Mesendoderm (in vitro differentiated cells): ENCODE results near the gene MLST8.

Experiments used
- DNase-seq: peaks from one replicate; pipeline ENCODE4 v3.0.0; 2013
- H2AK5ac ChIP-seq: 2 replicates; pipeline ENCODE4 v1.6.1; 2013; ENCODE audit warnings: low read length, inconsistent platforms
- H2BK120ac ChIP-seq: 2 replicates; pipeline ENCODE4 v1.6.1; 2013; ENCODE audit warnings: low read depth, mild to moderate bottlenecking, low read length, moderate library complexity, mixed read lengths
- H2BK15ac ChIP-seq: replicated peaks from 2 replicates; pipeline ENCODE4 v1.6.1; 2013; ENCODE audit warnings: low read depth, mild to moderate bottlenecking, moderate library complexity
- H2BK5ac ChIP-seq: 2 replicates; pipeline ENCODE4 v1.6.1; 2013; ENCODE audit warnings: low read length, inconsistent platforms
- H3K18ac ChIP-seq: 2 replicates; pipeline ENCODE4 v1.6.1; 2013; ENCODE audit warnings: mild to moderate bottlenecking, low read length, mixed read lengths
- H3K23ac ChIP-seq: one replicate; pipeline ENCODE4 v1.6.1; 2013; ENCODE audit warnings: low read length
- H3K27ac ChIP-seq: 2 replicates; pipeline ENCODE4 v1.5.1; 2013; ENCODE audit warnings: low read depth, mild to moderate bottlenecking, inconsistent platforms, low read length, moderate library complexity
- H3K27me3 ChIP-seq: 2 replicates; pipeline ENCODE4 v1.6.1; 2013; ENCODE audit warnings: low read length, control low read depth, mild to moderate bottlenecking, inconsistent platforms; ENCODE audit not compliant: insufficient read depth, poor library complexity
- H3K36me3 ChIP-seq: 2 replicates; pipeline ENCODE4 v1.6.1; 2013; ENCODE audit warnings: low read length, inconsistent platforms; ENCODE audit not compliant: control insufficient read depth, insufficient read depth
- H3K4ac ChIP-seq: one replicate; pipeline ENCODE4 v1.6.1; 2013; ENCODE audit warnings: low read depth, mild to moderate bottlenecking, low read length, moderate library complexity
- H3K4me1 ChIP-seq: 2 replicates; pipeline ENCODE4 v1.6.1; 2013; ENCODE audit warnings: low read depth, low read length, inconsistent platforms; ENCODE audit not compliant: control insufficient read depth
- H3K4me2 ChIP-seq: 2 replicates; pipeline ENCODE4 v1.6.1; 2013; ENCODE audit warnings: low read length
- H3K4me3 ChIP-seq: 2 replicates; pipeline ENCODE4 v1.5.1; 2013; ENCODE audit warnings: mild to moderate bottlenecking, low read length
- H3K56ac ChIP-seq: one replicate; pipeline ENCODE4 v1.6.1; 2013; ENCODE audit warnings: low read length
- H3K79me1 ChIP-seq: 2 replicates; pipeline ENCODE4 v1.6.1; 2013; ENCODE audit warnings: low read length, inconsistent platforms
- H3K79me2 ChIP-seq: 2 replicates; pipeline ENCODE4 v1.6.1; 2013; ENCODE audit warnings: mild to moderate bottlenecking, low read length; ENCODE audit not compliant: control insufficient read depth, insufficient read depth
- H3K9ac ChIP-seq: 2 replicates; pipeline ENCODE4 v1.6.1; 2013; ENCODE audit warnings: low read length, inconsistent platforms
- H4K5ac ChIP-seq: one replicate; pipeline ENCODE4 v1.6.1; 2013; ENCODE audit warnings: low read length
- H4K8ac ChIP-seq: one replicate; pipeline ENCODE4 v1.6.1; 2013; ENCODE audit warnings: low read depth, mild to moderate bottlenecking, control low read depth, low read length, moderate library complexity
- WGBS: extraction: QIAGEN DNeasy Blood & Tissue Kit; methylation state at CpG from one replicate; pipeline ENCODE4 v1.1.7; 2013; ENCODE audit warnings: low lambda C conversion rate, missing lambda C conversion rate; ENCODE audit not compliant: insufficient coverage; ENCODE audit errors: extremely low coverage; 5-methylcytosine and 5-hydroxymethylcytosine counted together

The MLST8 gene

GRCh38 chr16:2184346-2184745 lies 20.9 kb upstream of the MLST8 start:
- Histone ChIP-seq H3K9ac (no peak overlapping the region), H3K18ac (no peak overlapping the region), H3K79me1 (no peaks in the 10 kb centered on the region), H3K56ac (no peak overlapping the region), H3K36me3 (no peaks in the 10 kb centered on the region), H4K5ac (no peak overlapping the region), H3K27me3 (no peaks in the 10 kb centered on the region), H3K79me2 (no peaks in the 10 kb centered on the region), H2BK120ac (no peak overlapping the region), H3K27ac (no peak overlapping the region), H2BK15ac (no peak overlapping the region), H2AK5ac (no peak overlapping the region), H2BK5ac (no peak overlapping the region), H4K8ac (no peak overlapping the region), H3K4me3 (no peak overlapping the region), H3K4me2 (no peak overlapping the region), H3K4me1 (no peaks in the 10 kb centered on the region), H3K23ac (no peak overlapping the region), H3K4ac (no peak overlapping the region)
- no peak for DNase-seq
- WGBS, result no CpG with 5 or more reads among the region's 19 CpGs

- no peak overlapping the region for H3K9ac ChIP-seq
- no peaks in the 10 kb centered on the region for H3K4me1 ChIP-seq
- H3K27ac ChIP-seq, result no peak overlapping the region
- H3K4me3 ChIP-seq, result no peak overlapping the region
- H3K27me3 ChIP-seq, result no peaks in the 10 kb centered on the region
- no peak for DNase-seq
- no peak overlapping the region for H3K56ac ChIP-seq
- H3K18ac ChIP-seq, result no peak overlapping the region
- no peak overlapping the region for H2BK5ac ChIP-seq
- no CpG with 5 or more reads among the region's 20 CpGs for WGBS
- H2AK5ac ChIP-seq, result no peak overlapping the region
- no peak overlapping the region for H3K4me2 ChIP-seq
- H4K5ac ChIP-seq, result no peak overlapping the region
- H3K79me2 ChIP-seq, result no peaks in the 10 kb centered on the region
- H3K36me3 ChIP-seq, result no peaks in the 10 kb centered on the region
- H3K79me1 ChIP-seq, result no peaks in the 10 kb centered on the region
- H3K4ac ChIP-seq, result no peak overlapping the region
- H4K8ac ChIP-seq, result no peak overlapping the region
- H2BK120ac ChIP-seq, result no peak overlapping the region
- no peak overlapping the region for H2BK15ac ChIP-seq
- no peak overlapping the region for H3K23ac ChIP-seq
Observed at GRCh38 chr16:2184962-2185361, 20.3 kb upstream of the MLST8 start.

DNA sequence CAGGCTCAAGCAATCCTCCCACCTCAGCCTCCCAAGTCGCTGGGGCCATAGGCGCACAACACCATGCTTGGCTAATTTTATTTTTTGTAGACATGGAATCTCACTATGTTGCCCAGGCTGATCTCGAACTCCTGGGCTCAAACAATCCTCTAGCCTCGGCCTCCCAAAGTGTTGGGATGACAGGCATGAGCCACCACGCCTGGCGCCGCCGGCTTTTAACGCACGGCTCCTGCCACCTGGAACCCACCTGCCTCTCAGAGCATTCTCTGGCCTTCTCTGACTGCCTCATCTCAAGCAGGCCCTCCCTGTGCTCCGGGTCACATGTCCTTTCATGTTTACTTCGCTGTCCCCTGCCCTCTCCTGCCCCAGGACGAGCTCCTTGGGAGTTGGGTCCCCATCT lies 19.2 kb upstream of the MLST8 start:
- no peak overlapping the region for H3K4me3 ChIP-seq
- no peak overlapping the region for H2BK120ac ChIP-seq
- no peak overlapping the region for H4K5ac ChIP-seq
- H3K9ac ChIP-seq, result no peak overlapping the region
- no peaks in the 10 kb centered on the region for H3K79me2 ChIP-seq
- no peak for DNase-seq
- no peak overlapping the region for H2BK5ac ChIP-seq
- no peaks in the 10 kb centered on the region for H3K27me3 ChIP-seq
- no peaks in the 10 kb centered on the region for H3K79me1 ChIP-seq
- no peak overlapping the region for H3K23ac ChIP-seq
- no CpG with 5 or more reads among the region's 13 CpGs for WGBS
- H3K4me1 ChIP-seq, result no peaks in the 10 kb centered on the region
- no peak overlapping the region for H3K4me2 ChIP-seq
- H2BK15ac ChIP-seq, result no peak overlapping the region
- H2AK5ac ChIP-seq, result no peak overlapping the region
- no peak overlapping the region for H4K8ac ChIP-seq
- H3K56ac ChIP-seq, result no peak overlapping the region
- H3K27ac ChIP-seq, result no peak overlapping the region
- H3K36me3 ChIP-seq, result no peaks in the 10 kb centered on the region
- no peak overlapping the region for H3K4ac ChIP-seq
- H3K18ac ChIP-seq, result no peak overlapping the region

GRCh38 chr16:2186505-2186904 lies 18.7 kb upstream of the MLST8 start:
- Histone ChIP-seq H3K23ac (no peak overlapping the region), H3K4ac (no peak overlapping the region), H3K79me1 (no peaks in the 10 kb centered on the region), H3K4me3 (no peak overlapping the region), H2BK5ac (no peak overlapping the region), H3K9ac (no peak overlapping the region), H3K36me3 (no peaks in the 10 kb centered on the region), H3K4me1 (no peaks in the 10 kb centered on the region), H3K4me2 (no peak overlapping the region), H2AK5ac (no peak overlapping the region), H3K27ac (no peak overlapping the region), H2BK120ac (no peak overlapping the region), H4K8ac (no peak overlapping the region), H2BK15ac (no peak overlapping the region), H3K79me2 (no peaks in the 10 kb centered on the region), H4K5ac (no peak overlapping the region), H3K27me3 (no peaks in the 10 kb centered on the region), H3K18ac (no peak overlapping the region), H3K56ac (no peak overlapping the region)
- DNase-seq, result no peak
- no CpG with 5 or more reads among the region's 20 CpGs for WGBS

DNA sequence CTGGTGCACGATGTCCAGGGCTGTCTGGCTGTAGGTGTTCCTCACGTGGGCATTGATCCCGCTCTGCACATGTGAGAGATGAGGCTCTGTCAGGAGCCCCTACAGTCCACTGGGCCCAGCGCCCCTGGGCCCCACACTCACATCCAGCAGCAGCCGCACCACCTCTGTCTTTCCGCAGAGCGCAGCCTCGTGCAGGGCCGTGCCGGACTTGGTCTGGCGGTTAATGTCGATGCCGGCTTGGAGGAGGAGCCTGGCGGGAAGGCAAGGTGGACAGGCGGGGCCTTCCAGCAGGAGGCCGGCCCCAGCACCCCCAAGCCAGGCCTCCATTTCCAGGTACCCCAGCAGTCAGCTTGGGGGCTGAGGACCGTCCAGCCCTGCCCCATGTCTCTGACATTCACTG lies 18.0 kb upstream of the MLST8 start:
- H2AK5ac ChIP-seq, result no peak overlapping the region
- H2BK120ac ChIP-seq, result no peak overlapping the region
- no peaks in the 10 kb centered on the region for H3K79me2 ChIP-seq
- no peak overlapping the region for H3K4me3 ChIP-seq
- H3K56ac ChIP-seq, result no peak overlapping the region
- H3K27me3 ChIP-seq, result no peaks in the 10 kb centered on the region
- no peaks in the 10 kb centered on the region for H3K36me3 ChIP-seq
- no peak overlapping the region for H3K18ac ChIP-seq
- H3K4ac ChIP-seq, result no peak overlapping the region
- no peak overlapping the region for H4K5ac ChIP-seq
- no peak overlapping the region for H4K8ac ChIP-seq
- no peak overlapping the region for H3K4me2 ChIP-seq
- H3K79me1 ChIP-seq, result no peaks in the 10 kb centered on the region
- H2BK15ac ChIP-seq, result no peak overlapping the region
- no peak overlapping the region for H3K27ac ChIP-seq
- no peak overlapping the region for H3K23ac ChIP-seq
- H3K9ac ChIP-seq, result no peak overlapping the region
- no peak overlapping the region for H2BK5ac ChIP-seq
- no peak for DNase-seq
- H3K4me1 ChIP-seq, result no peaks in the 10 kb centered on the region
- WGBS, result no CpG with 5 or more reads among the region's 17 CpGs

- no CpG with 5 or more reads among the region's 8 CpGs for WGBS
- Histone ChIP-seq H3K56ac (no peak overlapping the region), H3K4me1 (no peaks in the 10 kb centered on the region), H3K23ac (no peak overlapping the region), H3K4me2 (no peak overlapping the region), H2BK120ac (no peak overlapping the region), H3K27me3 (no peaks in the 10 kb centered on the region), H3K4me3 (no peak overlapping the region), H2BK15ac (no peak overlapping the region), H2AK5ac (no peak overlapping the region), H3K9ac (no peak overlapping the region), H3K36me3 (no peaks in the 10 kb centered on the region), H4K8ac (no peak overlapping the region), H3K79me1 (no peaks in the 10 kb centered on the region), H3K4ac (no peak overlapping the region), H4K5ac (no peak overlapping the region), H3K18ac (no peak overlapping the region), H3K27ac (no peak overlapping the region), H3K79me2 (no peaks in the 10 kb centered on the region), H2BK5ac (no peak overlapping the region)
- DNase-seq, result no peak
Observed at GRCh38 chr16:2188395-2188794, 16.9 kb upstream of the MLST8 start.
